Umbilical cord (tissue), 2 donors: ENCODE results near the gene MED4. TPM values are rescaled to one million over a fixed set of nuclear protein-coding genes. Genes with fewer than 3 reads are reported as not detected.
A peak's percentile ranks its signal among the peaks of the same experiment; 100 is the strongest.
"Not testable (repeated sequence)": the region's sequence is repeated elsewhere in the genome, so short reads cannot be mapped to it uniquely, and the experiment has no call there.

Experiments used
- DNase-seq: peaks from one replicate; pipeline ENCODE4 v3.0.0-alpha.2; 2015; ENCODE audit warnings: low spot score
- total RNA-seq: library from RNA; depleted of rRNA; stranded (reverse); fragments of >200 nt; gene quantifications from one replicate; pipeline ENCODE4 v1.2.3, GENCODE V29; 2014; ENCODE audit warnings: low replicate concordance; ENCODE audit not compliant: insufficient read depth

The MED4 gene
- total RNA-seq, 1 donor from 2014 or later = 25.3 TPM

DNA sequence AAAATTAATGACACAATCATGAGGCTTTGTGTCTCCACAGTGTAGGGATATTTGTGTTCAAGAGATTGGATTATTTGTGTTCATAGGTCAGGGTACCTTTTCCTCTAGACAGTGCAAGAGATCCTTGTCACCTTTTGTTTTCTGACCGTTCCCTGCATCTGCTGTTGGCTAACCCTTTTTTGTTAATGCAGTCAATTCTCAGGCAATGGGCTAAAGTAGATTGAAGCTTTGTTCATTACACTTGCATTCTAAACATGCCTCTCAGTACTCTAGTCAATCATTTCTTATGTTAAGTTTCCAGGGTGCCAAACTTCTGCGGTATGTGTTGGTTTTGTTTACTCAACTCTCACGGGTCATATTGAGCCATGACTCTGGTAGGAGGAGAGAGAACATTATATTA, 1.8 kb upstream of the MED4 start:
- no peak for DNase-seq

GRCh38 chr13:48094404-48094780, 512 bp downstream of the MED4 start:
- DNase-seq = peak; percentile 9

DNA sequence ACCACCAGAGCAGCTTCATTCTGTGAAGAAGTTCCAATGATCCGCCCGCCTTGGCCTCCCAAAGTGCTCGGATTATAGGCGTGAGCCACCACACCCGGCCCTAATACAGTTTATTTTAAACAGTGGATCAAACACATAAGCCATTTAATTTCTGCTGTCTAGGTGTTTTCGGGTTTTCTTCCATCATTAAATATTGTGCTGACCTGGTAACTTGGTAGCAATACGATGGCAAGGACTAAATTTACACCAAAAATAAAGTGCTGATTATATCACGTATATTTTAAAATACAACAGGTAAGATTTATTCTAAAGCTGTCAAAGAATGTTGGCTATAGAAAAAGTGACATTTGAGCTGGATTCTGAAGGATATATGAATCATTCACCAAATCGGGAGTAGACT, 1.3 kb downstream of the MED4 start:
- DNase-seq = no peak

GRCh38 chr13:48086272-48086671, 8.6 kb downstream of the MED4 start:
- DNase-seq = no peak

DNA sequence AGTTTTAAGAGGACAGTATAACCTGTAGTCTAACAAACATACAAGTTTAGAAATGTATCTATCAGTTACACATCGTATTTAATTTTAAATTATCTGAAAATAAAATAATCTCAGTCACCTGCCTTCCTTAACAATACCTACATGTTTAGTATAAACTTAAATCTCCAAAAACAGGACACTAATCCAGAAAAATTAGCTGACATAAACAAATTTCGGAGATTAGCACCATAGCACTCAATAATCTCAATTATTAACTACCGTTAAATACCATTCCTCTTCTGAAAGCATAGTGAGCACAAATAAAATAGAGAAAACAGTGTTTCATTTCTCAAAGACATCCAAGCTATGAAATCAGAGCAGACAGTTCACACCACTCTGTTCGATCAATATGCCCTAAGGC, 13.2 kb downstream of the MED4 start:
- no peak for DNase-seq

DNA sequence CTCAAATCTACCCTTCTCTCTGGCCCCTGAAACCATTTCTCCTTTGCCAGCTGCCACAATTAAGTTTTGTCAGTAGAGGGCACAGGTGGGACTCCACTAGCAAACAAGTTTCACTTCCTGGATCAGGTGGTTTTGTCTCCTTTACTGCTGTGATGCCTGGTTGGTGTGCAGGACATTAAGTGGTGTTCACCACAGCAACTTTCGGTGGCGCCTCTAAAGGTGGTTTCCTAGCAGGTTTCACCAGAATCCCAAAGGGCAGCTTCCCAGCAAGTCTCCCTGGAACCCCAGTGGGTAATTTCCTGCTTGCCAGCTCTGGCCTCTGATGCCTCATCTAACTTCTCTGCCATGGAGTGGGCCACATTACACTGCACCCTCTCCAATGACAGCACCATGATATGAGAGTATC, 16.6 kb downstream of the MED4 start:
- DNase-seq = no peak

- DNase-seq = no peak
Observed at GRCh38 chr13:48074006-48074405, 20.9 kb downstream of the MED4 start.

DNA sequence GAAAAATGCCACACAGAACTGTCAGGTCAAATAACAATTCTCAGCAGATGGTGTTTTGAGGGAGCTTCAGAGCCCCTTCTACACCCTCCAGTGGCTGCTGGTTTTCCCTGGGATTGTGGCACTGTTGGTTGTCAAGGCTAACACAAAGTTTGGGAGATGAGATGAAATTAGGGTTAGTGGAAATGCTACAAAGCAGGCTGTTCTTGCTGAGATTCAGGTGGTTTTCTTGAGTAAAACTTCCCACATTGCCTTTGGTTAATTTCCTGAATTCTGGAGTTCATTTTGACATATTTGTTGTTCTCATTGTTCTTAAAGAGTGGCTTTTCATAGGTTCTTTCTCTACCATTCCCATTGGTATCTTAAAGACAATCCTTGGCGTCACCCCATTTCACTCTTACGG, 22.1 kb downstream of the MED4 start:
- DNase-seq = no peak

DNA sequence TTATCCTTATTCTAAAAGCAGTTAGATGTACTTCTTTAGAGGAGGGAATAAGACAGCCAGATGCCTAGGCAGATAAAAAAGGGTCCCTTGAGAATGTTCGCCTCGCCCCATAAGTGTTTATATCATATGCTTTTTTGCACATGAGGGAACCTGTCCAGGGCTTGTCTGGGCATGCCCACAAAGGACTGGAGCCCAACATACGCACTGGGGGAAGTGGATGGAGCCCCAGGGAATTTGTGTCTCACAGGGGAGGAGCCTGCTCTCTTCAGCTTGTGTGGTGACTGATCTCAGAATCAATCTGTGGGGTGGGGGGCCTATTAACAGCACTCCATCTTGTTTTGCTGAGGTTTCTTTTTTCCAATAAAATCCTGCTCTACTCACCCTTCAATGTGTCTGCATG, 22.6 kb downstream of the MED4 start:
- DNase-seq = no peak

GRCh38 chr13:48070942-48071341, 24.0 kb downstream of the MED4 start:
- no peak for DNase-seq

GRCh38 chr13:48069573-48069972, 25.3 kb downstream of the MED4 start:
- no peak for DNase-seq

DNA sequence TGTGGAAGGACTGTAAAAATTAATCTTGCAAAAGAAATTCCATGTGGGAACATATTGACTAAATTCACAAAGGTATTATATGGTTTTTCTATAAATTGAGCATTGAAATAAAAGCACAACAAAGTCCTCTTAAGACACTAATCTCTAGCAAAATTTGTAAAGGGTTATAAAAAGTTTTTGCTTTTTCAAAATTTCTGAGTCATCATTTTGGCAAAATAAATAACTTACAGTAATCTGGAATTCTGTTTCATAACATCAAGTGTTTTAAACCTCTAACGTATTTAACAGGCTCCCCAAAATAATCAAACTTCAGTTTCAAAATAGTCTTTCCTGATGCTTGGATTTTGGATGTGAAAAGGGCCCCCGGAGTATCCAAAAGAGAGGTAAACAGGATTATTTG, 26.0 kb downstream of the MED4 start:
- no peak for DNase-seq

DNA sequence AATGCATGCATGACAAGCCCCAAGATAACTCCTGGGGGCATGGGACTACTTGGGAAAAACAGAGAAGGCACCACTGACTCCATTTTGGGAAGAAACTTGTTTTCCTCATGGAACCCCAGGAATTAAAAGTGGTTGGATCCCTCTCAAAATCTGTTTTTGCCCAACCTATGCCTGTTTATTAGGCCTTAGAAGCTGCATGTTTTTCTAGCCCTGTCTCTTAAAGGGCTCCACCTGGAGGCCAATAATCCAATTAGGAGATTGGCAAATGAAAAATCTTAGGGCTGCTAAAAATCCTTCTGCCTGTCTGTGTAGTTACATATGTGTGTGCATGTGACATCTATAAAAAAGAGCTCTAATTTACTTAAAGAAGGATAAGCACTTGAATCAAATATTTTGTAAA, 26.9 kb downstream of the MED4 start:
- DNase-seq = no peak

GRCh38 chr13:48066310-48066989, 28.5 kb downstream of the MED4 start:
- DNase-seq = no peak

DNA sequence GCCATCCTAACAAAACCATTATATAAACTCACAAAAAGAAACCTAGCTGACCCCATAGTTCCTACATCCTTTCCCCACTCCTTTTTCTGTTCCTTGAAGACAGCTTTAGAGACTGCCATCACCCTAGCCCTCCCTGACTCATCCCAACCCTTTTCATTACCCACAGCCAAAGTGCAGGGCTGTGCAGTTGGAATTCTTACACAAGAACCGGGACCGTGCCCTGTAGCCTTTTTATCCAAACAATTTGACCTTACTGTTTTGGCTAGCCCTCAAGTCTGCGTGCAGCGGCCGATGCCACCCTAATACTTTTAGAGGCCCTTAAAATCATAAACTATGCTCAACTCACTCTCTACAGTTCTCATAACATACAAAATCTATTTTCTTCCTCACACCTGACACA, 35.0 kb downstream of the MED4 start:
- not testable (repeated sequence) for DNase-seq

DNA sequence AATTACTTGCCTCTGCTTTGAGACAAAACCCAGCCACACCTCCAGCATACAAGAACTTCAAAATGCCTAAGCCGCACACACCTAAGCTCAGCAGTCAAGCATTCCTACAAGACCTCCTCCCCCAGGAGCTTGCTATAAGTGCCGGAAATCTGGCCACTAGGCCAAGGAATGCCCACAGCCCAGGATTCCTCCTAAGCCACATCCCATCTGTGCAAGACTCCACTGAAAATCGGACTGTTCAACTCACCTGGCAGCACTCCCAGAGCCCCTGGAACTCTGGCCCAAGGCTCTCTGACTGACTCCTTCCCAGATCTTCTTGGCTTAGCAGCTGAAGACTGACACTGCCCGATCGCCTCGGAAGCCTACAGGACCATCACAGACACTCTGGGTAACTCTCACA, 36.4 kb downstream of the MED4 start:
- DNase-seq = not testable (repeated sequence)

- DNase-seq = no peak
Observed at GRCh38 chr13:48055712-48056111, 39.2 kb downstream of the MED4 start.

DNA sequence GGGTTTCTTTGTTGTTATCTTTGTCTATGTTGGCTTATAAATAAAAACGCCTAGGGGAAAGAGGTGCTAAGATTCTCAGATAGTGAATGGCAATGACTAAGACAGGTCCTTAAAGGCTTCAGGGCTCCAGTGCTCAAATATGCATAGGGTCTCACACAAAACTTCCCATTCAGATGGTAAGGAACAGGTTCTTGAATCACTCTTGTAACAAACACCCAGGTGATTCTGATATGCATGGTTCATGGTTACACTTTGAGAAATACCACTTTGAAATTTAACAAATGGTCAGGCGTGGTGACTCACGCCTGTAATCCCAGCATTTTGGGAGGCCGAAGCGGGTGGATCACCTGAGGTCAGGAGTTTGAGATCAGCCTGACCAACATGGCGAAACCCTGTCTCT, 40.3 kb downstream of the MED4 start:
- no peak for DNase-seq

GRCh38 chr13:48050550-48050949, 44.4 kb downstream of the MED4 start:
- no peak for DNase-seq

- no peak for DNase-seq
Observed at GRCh38 chr13:48043789-48044503, 51.0 kb downstream of the MED4 start.

- DNase-seq = no peak
Observed at GRCh38 chr13:48042894-48043293, 52.0 kb downstream of the MED4 start.

DNA sequence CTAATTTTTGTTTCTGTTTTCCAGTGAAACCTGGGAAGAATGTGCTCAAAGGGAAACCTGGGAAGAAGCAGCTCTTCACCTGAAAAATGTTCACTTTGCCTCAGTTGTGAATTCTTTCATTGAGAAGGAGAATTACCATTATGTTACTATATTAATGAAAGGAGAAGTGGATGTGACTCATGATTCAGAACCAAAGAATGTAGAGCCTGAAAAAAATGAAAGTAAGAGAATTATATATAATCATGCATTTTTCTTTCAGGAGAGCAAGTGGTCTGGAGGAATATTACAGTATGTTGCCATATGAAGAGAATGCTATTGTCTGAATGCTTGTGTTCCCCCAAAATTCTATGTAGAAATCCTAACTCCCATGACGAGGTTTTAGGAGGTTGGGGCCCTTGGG, 54.0 kb downstream of the MED4 start:
- no peak for DNase-seq

DNA sequence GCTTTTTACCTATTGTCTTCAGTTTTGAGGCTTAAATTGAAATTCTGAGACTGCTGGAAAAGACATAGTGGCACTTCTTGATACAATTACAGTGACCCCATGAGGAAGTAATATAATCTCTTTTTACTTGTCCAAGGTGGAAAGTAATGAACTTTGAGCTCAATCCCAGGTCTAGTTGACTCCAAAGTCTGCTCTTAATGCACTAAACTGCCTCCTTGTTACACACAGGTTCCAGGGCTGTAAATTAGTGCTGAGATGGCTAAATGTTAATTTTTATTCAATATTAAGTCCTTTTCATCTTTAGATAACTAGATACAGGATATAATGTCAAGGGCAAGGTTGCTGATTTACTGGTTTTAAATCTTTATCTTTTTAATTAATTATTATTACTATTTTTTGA, 54.9 kb downstream of the MED4 start:
- no peak for DNase-seq

- DNase-seq = no peak
Observed at GRCh38 chr13:48038761-48039160, 56.1 kb downstream of the MED4 start.
